ENCODE data around the gene ONECUT1. TPM values are rescaled to one million over a fixed set of nuclear protein-coding genes. Genes with fewer than 3 reads are reported as not detected.

Gene ONECUT1
- total and polyA plus RNA-seq, 8 donors, result not detected

DNA sequence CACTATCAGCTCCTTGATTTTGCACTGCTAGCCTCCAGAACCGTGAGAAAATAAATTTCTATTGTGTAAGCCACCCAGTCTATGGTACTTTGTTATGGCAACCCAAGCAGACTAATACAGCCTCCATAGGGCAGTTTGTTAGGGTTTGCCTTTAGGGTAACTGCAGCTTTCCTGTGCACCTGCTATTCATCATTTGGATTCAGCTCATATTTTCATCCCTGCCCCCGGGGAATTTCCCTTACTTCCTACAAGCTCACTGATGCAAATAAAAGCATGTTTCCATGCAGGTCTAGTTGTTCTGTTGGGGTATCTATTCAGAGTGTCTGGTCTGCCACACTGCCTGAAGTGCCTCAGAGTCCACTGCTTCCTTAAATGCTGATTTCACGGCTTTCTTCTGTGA is 62.3 kb downstream of the ONECUT1 start:
- Histone ChIP-seq H3K4me3 (no peak overlapping the region), H3K4me1 (peaks cover 0 to 5% of the 10 kb centered on the region in 2 donors), H3K36me3 (no peaks in the 10 kb centered on the region), H3K27me3 (no peaks in the 10 kb centered on the region), H3K27ac (no peak overlapping the region), H3K9me3 (no peaks in the 10 kb centered on the region)
- ATAC-seq, result no peak
- intact Hi-C loops (cut with DNase I), result no loop called here
- TF ChIP-seq CTCF (IDR thresholded peaks at IDR 0.05), result no peak
- DNase-seq, result no peak

GRCh38 chr15:52726195-52726594 is 63.9 kb downstream of the ONECUT1 start:
- peaks cover 0 to 5% of the 10 kb centered on the region in 2 donors for H3K4me1 ChIP-seq
- no peak for DNase-seq
- H3K4me3 ChIP-seq, result no peak overlapping the region
- H3K27ac ChIP-seq, result no peak overlapping the region
- TF ChIP-seq CTCF (IDR thresholded peaks at IDR 0.05), result no peak
- no peaks in the 10 kb centered on the region for H3K9me3 ChIP-seq
- no peak for ATAC-seq
- H3K27me3 ChIP-seq, result no peaks in the 10 kb centered on the region
- H3K36me3 ChIP-seq, result no peaks in the 10 kb centered on the region
- intact Hi-C loops (cut with DNase I), result no loop called here

DNA sequence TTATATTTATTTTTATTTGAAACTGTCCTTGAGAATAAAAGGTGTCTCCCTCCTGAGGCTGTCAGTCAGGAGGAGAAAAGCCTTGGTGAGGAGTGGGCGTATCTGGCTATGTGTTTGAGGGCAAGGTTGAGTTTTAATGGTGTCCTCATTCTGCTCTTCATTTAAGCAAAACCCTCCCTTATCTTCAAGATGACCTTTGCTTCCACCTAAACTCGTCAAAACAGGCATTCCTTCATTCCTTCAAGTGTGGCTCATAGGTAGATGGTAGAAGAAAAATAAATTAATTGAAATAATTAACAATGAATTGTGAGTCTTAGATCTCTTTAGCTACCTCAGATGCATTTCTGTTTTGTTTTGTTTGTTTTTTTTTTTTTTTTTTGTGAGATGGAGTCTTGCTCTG is 71.6 kb downstream of the ONECUT1 start:
- intact Hi-C loops (cut with DNase I), result no loop called here
- Histone ChIP-seq H3K36me3 (no peaks in the 10 kb centered on the region), H3K27me3 (no peaks in the 10 kb centered on the region), H3K4me1 (no peaks in the 10 kb centered on the region), H3K4me3 (no peak overlapping the region), H3K27ac (no peak overlapping the region), H3K9me3 (no peaks in the 10 kb centered on the region)
- ATAC-seq (no peak), DNase-seq (no peak)
- TF ChIP-seq CTCF (IDR thresholded peaks at IDR 0.05), result no peak

DNA sequence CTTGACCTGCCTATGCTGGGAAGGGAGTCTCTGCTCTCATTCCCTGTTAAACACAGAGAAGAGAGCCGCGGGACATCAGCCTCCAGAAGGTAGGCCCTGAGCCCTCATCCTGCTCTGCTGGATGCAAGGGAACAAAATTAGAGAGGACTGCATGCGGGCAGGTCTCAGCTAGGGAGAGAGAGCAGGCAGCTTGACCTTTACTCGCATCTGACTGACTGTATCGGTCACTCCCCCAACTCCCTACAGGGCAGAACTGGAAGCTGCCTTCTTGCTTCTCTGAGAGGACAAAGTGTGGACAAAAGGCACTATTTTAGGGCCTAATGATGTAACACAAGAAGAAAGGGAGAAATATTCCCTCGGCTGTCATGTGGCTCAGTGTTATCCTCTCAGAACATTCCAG is 72.2 kb downstream of the ONECUT1 start:
- Histone ChIP-seq H3K4me1 (no peaks in the 10 kb centered on the region), H3K27me3 (no peaks in the 10 kb centered on the region), H3K9me3 (no peaks in the 10 kb centered on the region), H3K36me3 (no peaks in the 10 kb centered on the region), H3K27ac (no peak overlapping the region), H3K4me3 (no peak overlapping the region)
- TF ChIP-seq CTCF (IDR thresholded peaks at IDR 0.05), result no peak
- no peak for DNase-seq
- ATAC-seq, result no peak
- intact Hi-C loops (cut with DNase I), result no loop called here

DNA sequence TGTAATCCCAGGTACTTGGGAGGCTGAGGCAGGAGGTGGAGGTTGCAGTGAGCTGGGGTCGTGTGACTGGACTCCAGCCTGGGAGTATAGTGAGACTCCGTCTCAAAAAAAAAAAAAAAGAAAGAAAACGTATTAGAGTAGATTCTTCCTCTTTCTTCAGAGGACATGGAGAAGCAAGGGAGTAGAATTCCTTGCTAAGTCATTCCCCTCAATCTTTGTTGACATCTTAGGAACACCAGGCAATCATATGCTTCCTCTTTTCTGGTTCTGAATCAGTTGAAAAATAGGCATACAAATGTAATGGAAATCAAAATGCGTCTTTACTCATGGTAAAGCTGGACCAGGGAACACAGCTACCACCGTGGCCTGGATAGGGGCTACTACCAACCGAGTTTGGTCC is 72.7 kb downstream of the ONECUT1 start:
- intact Hi-C loops (cut with DNase I), result no loop called here
- Histone ChIP-seq H3K36me3 (no peaks in the 10 kb centered on the region), H3K9me3 (no peaks in the 10 kb centered on the region), H3K4me3 (no peak overlapping the region), H3K27ac (no peak overlapping the region), H3K4me1 (no peaks in the 10 kb centered on the region), H3K27me3 (no peaks in the 10 kb centered on the region)
- no peak for DNase-seq
- ATAC-seq, result no peak
- no peak for TF ChIP-seq CTCF (IDR thresholded peaks at IDR 0.05)

Data from left lung (tissue), 10 donors.